Activated CD8-positive, alpha-beta memory T cell treated with anti-CD3 and anti-CD28 coated beads, Interleukin-2, amount 50 U/mL, for 48 hours (primary cell): Measurements from ENCODE around the gene CITED2.
A peak's percentile ranks its signal among the peaks of the same experiment; 100 is the strongest.
"Not testable (repeated sequence)": the region's sequence is repeated elsewhere in the genome, so short reads cannot be mapped to it uniquely, and the experiment has no call there.

Experiments used
- DNase-seq: peaks from one replicate; pipeline ENCODE4 v3.0.0-alpha.2; 2020

The CITED2 gene, protein sequence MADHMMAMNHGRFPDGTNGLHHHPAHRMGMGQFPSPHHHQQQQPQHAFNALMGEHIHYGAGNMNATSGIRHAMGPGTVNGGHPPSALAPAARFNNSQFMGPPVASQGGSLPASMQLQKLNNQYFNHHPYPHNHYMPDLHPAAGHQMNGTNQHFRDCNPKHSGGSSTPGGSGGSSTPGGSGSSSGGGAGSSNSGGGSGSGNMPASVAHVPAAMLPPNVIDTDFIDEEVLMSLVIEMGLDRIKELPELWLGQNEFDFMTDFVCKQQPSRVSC

DNA sequence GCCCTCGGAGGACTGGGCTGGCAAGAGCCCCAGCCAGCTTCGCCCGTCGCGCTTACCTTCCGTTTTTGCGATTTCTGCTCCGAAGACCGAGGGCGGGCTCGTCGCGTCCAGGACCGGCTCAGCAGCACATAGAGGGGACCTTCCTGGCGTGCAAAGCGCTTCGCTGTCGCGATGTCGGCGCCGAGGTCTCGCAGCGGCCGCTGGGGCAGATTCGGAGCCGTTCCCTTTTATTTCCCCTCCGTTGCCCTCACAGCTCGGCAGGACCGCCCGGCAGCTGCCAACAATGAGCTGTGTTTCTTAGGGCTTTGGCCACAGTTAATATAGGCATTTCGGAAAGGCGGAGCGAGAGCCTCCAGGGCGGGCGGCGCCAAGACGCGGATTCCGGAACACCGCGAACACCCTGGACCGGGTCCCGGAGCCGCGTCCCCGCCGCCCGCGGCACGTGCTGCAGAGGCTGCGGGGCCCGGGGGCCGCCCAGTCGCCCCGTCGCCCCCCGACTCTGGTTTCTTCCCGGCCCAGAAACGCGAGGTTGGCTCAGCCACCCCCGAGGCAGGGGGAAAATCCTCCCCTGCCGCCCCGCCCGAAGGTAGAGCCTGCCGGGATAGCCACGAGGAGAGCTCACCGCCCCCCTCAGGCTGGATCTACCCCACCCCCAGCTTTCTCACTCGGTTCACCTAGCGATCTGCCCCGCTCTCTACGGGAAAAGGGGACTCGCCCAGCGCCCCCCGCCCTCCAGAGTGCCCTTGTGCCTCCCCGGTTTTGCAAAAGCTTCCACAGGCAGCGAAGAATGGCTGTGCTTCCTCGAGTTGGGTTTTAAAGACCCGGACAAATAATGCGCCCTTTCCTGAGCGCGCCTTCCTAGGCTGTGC, at the start of gene CITED2:
TSS of gene CITED2 (minus strand) at position 292 of the 869 bp plus-strand sequence. CDS start 704 bp downstream, outside the sequence.
- peak; percentile 95 for DNase-seq

DNA sequence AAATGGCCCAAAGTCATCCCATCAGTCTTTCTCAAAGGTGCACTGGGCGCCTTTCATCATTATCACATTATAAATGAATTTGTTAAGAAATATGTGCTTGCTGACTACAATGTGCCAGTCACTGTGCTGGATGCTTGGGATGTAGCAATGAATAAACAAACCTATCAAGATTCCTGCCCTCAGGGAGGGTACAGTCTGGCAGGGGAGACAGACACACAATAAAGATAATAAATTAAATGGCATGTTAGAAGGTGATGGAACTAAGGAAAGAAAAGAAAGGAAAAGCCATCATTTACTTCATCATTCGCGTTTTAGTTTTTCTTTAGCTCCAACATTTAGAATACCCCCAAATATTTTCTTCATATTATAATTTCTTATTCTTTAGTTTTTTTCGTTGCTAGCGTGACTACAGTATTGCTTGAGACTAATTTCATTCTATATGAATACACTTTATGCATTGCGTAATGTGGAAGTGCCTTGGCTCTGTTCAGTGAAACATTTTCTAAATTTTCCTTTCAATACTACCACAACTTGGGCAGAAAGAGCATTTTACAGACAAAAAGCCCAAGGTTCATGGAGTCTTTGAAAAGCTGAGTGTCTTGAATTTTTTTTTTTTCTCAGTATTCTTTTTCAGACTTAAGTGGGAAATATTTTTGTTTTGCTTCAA, 48.7 kb upstream of the CITED2 start:
- no peak for DNase-seq

DNA sequence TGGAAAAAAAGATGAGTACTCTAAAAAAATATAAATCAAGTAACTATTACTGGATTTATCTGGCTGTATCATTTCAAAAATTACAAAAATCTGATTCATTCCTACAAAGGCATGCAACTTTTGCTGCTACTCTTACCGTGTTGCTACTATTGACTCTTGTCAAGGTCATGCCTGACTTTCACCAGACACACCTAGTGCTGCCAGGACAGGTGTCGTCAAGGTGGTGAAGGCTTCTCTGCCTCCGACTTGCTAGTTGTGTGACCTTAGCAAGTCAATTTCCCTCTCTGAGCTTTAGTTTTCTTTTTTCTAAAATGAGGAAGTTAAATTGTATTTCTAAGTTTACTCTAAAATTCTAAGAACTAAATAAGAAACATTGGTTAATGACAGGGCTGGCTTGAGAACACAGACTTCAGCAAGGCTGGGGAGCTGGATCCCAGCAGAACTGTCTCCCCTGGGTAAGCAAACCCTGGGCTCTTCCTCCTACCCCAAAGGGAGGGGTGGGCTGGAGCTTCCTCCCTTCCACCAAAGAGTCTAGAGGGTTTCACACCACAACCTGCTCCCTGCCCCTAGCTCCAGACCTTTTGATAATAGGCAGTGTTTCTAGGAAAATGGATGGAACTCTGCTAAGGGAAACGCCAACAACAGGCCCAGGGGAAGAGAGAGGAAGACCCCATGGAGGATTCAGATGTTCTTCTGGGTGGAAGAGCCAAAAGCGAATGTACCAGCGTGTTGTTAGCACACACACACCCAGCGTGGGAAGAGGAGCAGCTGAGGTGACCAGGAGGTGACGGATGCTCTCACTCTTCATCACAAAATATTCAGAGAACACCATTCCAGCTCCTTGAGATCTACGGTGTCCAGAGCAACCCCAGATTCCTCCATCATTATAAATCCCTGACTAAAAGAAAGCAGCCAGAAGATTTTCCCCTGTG, 47.9 kb upstream of the CITED2 start:
- DNase-seq: no peak

DNA sequence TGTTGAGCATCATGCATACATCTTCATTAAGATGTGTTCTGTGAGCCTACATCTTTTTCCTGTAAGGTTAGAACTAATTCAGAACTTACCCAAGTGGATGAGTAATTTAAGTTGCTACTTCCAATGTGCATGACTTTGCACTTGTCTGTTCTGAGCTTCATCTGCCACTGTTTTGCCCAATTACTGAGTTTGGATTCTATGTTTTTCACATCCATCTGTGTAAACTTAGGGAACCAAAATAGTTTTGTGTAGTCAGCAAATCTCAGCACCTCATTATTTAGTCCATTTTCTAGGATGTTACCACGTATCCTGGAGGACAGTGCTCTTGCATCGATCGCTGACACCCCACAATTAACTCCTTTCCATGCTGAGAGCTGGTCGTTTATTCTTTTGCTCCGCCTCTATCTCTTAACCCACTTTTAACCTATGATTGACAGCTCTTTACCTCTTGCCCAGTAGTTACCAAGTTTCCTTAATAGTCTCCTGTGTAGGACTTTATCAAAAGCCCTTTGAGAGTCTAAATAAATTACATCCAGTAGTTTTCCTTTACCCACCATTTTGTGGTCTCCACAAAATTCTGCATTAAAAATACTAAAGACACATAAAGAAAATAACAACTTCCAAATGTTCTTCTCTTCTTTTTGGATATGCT, 44.2 kb upstream of the CITED2 start:
- DNase-seq: no peak

DNA sequence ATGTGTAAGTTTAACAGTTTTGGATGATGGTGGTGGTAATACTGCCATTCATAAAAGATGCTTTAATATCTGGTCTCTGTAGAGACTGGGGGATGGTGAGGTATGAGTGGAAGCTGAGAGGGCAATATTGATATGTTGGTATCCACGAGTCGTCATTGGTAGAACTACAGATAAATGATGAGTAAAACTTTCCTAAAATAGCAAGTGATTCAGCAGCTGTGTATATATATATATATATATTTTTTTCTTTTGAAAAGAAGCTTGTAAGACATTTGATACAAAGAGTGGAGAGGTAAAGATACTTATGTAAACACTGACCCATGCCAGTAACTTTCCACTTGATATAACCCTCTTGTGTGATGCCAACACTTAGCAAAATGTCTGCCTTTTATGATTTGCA, 41.7 kb upstream of the CITED2 start:
- DNase-seq: no peak

DNA sequence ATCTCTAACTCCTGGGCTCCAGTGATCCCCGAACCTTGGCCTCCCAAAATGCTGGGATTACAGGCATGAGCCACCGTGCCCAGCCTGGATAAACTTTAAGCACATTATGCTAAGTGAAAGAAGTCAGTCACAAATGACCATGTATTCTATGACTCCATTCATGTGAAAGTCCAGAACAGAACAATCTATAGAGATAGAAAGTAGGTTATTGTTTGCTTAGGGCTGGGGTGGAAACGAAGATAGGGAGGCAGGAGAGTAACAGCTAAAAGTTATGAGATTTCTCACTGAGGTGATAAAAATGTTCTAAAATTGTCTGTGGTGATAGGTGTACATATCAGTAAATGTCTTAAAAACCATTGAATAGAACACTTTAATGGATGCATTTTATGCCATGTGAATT, 40.9 kb upstream of the CITED2 start:
- DNase-seq: no peak

DNA sequence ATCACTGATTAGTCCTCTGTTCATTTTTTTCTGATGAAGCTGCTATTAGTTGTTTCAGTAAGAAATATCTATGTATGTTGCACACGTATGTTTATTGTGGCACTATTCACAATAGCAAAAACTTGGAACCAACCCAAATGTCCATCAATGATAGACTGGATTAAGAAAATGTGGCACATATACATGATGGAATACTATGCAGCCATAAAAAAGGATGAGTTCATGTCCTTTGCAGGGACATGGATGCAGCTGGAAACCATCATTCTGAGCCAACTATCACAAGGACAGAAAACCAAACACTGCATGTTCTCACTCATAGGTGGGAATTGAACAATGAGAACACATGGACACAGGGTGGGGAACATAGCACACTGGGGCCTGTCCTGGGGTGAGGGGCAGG, 37.7 kb upstream of the CITED2 start:
- DNase-seq: not testable (repeated sequence)

DNA sequence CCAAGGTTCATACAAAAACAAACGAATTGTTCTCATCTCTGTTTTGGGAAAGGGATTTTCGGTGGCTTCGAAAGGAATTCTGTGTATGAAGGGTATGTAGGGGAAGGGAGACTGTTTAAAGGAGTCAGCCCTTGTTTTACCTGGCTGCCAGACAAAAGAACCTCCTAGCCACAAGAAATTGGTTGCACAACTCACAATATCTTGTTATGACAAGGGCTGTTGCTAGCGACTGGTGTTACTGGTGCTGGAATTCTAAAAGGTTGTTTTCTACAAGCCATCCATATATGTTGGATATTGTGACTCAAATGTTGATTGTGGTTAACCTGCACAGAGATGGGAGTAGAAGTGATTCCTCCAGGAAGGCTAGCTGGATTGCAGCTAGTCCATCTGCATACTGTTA, 34.6 kb upstream of the CITED2 start:
- DNase-seq: no peak

DNA sequence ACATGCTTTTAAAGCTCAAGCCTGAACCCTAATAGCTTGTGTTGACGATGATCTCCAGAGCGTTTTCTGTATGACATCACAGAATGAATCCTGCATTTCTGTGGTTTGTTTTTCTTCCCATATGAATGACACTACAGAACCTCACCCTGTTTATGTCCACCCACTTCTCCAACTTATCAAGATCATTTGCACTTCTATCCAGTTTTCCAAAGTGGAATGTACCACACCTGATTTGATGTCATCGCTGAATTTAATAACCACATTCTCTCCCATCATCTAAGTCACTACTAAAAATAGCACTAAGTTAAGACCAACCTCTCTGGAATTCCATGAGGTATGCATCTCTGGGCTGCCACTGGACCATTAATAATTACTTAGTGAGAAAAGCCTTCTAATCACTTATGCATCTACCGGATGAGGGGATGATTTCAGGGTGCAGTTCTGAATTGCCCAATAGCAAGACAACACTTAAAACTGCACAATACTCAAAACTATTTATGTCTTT, 33.3 kb upstream of the CITED2 start:
- no peak for DNase-seq

DNA sequence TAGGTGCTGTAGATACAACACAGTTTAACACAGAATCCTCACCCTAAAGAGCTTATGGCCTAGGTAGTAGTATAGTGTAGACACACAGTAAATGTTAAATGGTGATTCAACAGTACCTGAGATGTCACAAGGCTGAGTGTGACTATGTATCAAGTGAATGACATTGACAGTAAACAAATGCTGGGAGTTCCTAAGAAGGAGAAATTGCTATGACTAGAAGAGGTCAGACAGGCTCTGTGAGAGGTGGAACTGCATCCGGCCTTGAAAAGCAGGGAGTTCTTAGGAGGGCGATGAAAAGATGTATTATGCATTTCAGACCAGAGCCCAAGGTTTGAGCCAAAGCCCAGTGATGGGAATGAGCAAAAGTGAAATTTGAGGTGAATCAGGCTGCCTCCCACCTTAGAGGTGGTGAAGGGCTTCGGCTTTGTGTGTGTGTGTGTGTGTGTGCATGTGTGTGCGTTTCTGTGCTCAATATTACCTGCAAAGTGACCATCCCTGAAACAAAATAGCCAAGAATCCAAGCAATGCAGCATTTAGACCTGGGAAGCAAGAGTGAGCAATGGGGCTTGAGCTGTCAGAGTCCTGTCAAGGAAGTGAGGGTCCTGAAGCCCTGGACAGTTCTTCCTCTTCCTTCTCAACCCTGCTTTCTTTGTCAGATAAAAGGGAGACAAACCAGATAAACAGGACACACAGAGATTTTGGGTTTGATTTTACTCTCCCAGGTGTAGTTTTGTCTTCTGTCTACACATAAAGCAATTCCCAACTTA, 32.3 kb upstream of the CITED2 start:
- DNase-seq: no peak

DNA sequence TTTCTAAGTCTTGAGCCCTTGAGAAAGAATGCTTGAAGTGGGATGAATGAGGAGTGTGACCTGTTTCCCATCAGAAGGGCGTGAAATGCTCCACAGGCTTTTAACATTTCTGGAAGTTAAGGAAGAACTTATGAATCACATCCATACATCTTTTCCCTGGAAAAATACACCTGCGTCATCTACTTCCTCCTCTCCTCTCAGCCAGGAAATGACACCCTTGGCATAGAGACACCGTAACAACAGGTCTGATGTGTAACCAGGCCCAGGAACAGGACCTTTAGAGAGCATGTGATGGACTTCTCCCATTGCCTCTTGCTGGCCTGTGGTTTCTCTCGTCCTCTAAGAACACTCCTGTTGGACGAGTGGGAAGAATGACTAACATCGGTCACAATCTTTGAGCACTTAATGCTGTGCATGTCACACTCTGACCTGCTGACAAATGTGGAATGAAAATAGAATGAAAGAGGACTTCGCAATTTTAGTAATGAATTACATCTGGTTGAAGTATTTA, 28.5 kb upstream of the CITED2 start:
- no peak for DNase-seq

DNA sequence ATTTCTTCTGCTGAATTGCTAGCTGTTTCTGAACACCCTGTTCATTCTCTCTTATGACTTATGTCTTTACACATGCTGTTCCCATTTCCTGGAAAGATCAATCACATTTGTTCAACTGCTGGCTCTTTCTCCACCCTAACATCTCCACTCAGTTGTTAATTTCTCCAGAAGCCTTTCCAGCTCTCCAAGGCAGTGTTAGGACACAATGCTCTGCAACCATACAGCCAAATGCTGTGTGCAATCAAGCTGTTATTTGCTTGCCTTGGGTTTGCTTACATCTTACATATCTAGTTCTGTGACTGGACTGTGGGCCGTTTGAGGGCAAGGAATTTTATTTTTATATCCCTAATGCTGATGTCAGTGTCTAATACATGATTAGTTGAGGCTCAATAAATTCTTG, 24.2 kb upstream of the CITED2 start:
- DNase-seq: no peak

DNA sequence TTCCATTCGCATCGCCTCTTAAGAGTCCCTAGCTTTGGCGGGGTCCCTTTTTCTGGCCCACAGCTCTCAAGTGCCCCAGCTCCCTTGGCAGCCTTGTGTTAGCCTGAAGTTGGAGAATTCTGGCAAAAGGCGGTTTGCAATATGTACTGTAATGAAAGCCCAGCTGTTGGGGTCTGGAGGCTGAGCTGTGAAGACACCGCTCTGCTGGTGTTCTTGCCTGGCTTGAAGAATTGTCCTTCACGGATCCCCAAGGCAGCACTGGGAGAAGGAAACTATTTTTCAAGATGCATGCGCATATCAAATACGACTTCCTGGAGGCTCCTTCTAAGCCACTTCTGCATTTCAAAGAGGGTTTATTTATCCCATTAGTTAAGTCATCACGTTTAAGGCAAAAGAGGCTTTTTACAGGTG, 21.4 kb upstream of the CITED2 start:
- no peak for DNase-seq

DNA sequence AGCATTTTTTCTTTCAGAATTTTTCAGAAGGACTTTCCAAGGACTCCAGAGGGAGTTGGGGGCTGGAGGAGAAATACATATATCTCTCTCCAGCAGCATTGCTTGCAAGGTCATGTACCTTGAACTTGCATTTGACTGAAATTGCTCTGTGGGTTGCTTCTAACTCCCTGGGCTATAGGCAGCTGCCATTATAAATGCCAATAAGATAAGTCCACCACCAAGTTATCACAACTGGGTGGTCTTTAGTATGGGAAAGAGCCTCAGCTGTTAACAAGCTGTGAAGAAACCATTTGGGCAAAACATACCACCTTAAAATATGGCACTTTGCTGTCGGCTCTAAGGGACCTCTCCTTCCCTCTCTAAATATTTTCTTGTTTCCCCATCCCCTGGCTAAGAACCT, 20.9 kb upstream of the CITED2 start:
- no peak for DNase-seq

DNA sequence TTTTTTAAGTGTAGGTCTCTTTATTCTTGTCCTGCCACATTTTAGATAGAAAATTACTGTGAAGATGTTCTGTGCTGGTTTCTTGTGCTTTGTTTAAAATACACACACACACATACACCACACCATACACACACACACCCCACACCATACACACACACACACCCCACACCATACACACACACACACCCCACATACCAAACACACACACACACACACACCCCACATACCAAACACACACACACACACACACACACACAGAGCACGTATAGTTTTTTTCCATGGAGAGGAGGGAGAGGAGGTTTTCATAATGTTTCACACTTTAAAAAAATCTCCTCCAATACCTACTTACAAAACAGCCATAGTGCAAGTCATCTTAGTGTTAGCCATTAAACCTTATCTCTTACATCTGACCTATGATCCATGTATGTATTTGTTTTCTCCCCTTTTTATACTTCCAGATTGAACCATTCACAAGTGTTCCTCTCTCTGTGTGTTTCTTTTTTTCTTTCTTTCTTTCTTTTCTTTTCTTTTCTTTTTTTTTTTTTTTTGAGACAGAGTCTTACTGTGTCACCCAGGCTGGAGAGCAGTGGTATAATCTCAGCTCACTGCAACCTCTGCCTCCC, 19.7 kb upstream of the CITED2 start:
- DNase-seq: no peak

DNA sequence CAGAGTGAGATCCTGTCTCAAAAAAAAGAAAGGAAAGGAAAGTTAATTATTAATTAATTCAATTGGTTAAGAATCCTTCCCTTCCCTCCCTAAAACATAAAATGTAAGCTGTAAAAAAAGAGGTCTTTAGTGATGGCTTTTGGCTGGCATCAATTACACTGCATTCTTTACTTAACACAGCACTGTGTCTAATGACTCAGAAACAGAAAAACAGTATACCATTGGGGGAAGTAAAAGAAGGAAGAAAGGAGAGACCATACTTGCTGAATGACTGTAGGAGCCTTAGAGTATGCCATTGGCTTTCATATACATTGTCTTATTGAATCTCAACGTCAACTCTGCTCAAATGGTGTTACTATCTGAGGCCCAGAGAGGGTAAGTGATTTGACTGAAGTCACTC, 18.3 kb upstream of the CITED2 start:
- DNase-seq: no peak

DNA sequence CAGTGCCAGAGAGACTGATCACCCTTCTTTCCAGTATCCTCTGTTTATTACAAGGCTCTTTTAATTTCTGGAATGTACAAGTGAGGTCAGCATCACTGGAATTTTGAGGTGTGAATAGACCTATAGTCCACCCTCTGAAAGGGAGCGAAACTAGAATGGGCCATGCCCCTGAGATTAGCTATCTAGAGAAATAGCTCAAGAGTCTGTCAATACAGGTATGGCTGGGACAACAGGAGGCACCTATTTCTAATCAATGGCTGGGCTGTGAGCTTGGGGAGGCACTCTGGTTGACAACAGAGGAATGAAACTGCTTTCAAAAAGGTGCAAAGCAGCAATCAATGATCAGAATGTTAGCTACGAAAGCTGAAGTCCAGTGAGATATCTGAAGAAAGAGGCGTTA, 17.3 kb upstream of the CITED2 start:
- no peak for DNase-seq

DNA sequence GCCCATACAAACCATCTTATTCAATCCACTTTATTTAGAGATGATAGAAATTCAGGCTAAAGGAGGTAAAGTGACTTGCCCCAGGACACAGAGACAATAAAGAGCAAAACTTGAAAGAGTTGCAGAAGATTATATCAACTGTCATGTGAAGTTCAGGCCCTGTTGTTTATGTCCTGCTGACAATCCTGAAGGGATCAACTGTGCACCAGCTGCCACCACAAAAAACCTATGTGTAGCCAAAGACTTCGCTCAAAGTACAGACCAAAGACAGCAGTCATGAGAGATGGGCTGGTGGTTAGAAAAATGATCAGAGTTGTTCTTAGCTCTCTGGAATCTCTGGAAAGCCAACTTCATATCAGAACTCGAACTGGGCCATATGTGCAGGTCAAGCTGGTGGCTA, 16.0 kb upstream of the CITED2 start:
- no peak for DNase-seq

DNA sequence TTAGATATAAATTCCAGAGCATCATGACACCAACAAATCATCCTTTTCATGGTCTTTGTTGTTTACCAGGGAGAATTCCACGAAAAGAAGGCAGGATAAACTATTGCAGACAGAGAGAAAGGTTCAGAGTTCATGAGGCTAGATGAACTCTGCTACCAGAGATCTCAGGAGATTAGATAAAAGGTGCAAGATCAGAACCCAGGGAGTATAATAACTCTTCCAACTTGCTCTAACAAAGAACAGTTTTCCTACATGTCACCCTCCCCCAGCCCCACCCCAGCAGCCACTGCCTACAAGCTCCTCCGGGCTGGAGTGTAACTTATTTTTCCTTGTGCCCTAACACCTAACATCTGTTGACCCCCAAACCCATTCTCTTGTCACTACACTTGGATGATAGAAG, 13.9 kb upstream of the CITED2 start:
- DNase-seq: no peak

DNA sequence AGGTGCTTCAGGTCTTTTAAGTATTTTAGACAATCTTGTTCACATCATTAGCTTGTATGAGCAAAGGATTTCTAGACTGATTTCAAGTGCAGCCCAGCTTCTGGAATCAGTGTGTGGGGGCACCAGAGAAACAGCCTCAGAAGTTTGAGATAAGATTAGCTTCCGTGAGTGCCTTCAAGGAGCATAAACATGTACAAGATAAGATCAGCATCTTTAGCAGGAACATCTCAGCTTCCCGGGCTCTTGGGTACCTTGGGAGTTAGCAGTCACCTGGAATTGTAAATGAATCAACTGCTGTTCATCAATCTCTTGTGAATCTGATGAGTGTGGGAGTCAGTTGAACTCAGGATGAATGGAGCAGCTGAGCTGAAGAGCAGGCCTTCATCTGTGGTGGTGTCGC, 12.0 kb upstream of the CITED2 start:
- no peak for DNase-seq
